Activated CD4-positive, alpha-beta T cell treated with anti-CD3 and anti-CD28 coated beads for 24 hours (primary cell): ENCODE results near the gene MVP.

ENCODE experiments used
- DNase-seq, 2 donors: peaks; one replicate each; pipeline ENCODE4 v3.0.0-alpha.2; 2020; ENCODE audit warnings: low read depth in 2 of 2

MVP gene

GRCh38 chr16:29804455-29805231 lies 15.6 kb upstream of the MVP start:
- DNase-seq = no peak

- DNase-seq = peak; percentile 95
Measured at GRCh38 chr16:29805232-29806098, 14.8 kb upstream of the MVP start.

- no peak for DNase-seq
Measured at GRCh38 chr16:29806099-29806579, 14.1 kb upstream of the MVP start, which contains the start of gene MAZ. Gene MAZ (plus strand): TSS chr16:29806529. CDS start chr16:29806702, 173 bp downstream.

GRCh38 chr16:29806641-29807425 lies 13.4 kb upstream of the MVP start:
- no peak for DNase-seq

GRCh38 chr16:29807426-29808218 lies 12.6 kb upstream of the MVP start:
- peak; percentile 79 to 82 for DNase-seq

- no peak for DNase-seq
Measured at GRCh38 chr16:29808219-29808900, 11.9 kb upstream of the MVP start.

- no peak for DNase-seq
Measured at GRCh38 chr16:29809031-29809747, 11.1 kb upstream of the MVP start.

GRCh38 chr16:29809850-29810698 lies 10.2 kb upstream of the MVP start:
- DNase-seq = no peak

- DNase-seq = no peak
Measured at GRCh38 chr16:29810699-29811169, 9.5 kb upstream of the MVP start.

GRCh38 chr16:29811170-29811895 lies 8.9 kb upstream of the MVP start:
- peak in 1 of 2 donors; percentile 79 for DNase-seq

- no peak for DNase-seq
Measured at GRCh38 chr16:29811896-29812665, 8.2 kb upstream of the MVP start, which contains the start of gene PRRT2. Gene PRRT2 (plus strand): TSS chr16:29812193. CDS start chr16:29813055, 862 bp downstream.

- DNase-seq = no peak
Measured at GRCh38 chr16:29812754-29813643, 7.3 kb upstream of the MVP start.

- no peak for DNase-seq
Measured at GRCh38 chr16:29813644-29814562, 6.4 kb upstream of the MVP start.

- DNase-seq = no peak
Measured at GRCh38 chr16:29814592-29814991, 5.7 kb upstream of the MVP start.
